CD1c-positive myeloid dendritic cell (primary cell): Measurements from ENCODE around the gene CPE.
"Not testable (repeated sequence)": the region's sequence is repeated elsewhere in the genome, so short reads cannot be mapped to it uniquely, and the experiment has no call there.

ENCODE experiments used
- DNase-seq: peaks from one replicate; pipeline ENCODE4 v3.0.0-alpha.2; 2016; ENCODE audit errors: extremely low spot score

CPE gene

GRCh38 chr4:165403637-165404036, 24.8 kb downstream of the CPE start:
- no peak for DNase-seq

- no peak for DNase-seq
Measured at GRCh38 chr4:165404080-165404479, 25.3 kb downstream of the CPE start.

GRCh38 chr4:165404696-165405095, 25.9 kb downstream of the CPE start:
- DNase-seq, result no peak

GRCh38 chr4:165410214-165410613, 31.4 kb downstream of the CPE start:
- DNase-seq, result no peak

- DNase-seq, result no peak
Measured at GRCh38 chr4:165415910-165416309, 37.1 kb downstream of the CPE start.

- DNase-seq, result no peak
Measured at GRCh38 chr4:165418073-165418472, 39.3 kb downstream of the CPE start.

GRCh38 chr4:165425629-165426028, 46.8 kb downstream of the CPE start:
- DNase-seq, result no peak

- DNase-seq, result no peak
Measured at GRCh38 chr4:165426331-165426730, 47.5 kb downstream of the CPE start.

- no peak for DNase-seq
Measured at GRCh38 chr4:165426823-165427222, 48.0 kb downstream of the CPE start.

- DNase-seq, result no peak
Measured at GRCh38 chr4:165428957-165429356, 50.1 kb downstream of the CPE start.

- no peak for DNase-seq
Measured at GRCh38 chr4:165433529-165433928, 54.7 kb downstream of the CPE start.

- no peak for DNase-seq
Measured at GRCh38 chr4:165437691-165438090, 58.9 kb downstream of the CPE start.

GRCh38 chr4:165439344-165439743, 60.5 kb downstream of the CPE start:
- DNase-seq, result no peak

- DNase-seq, result no peak
Measured at GRCh38 chr4:165439981-165440380, 61.2 kb downstream of the CPE start.

- no peak for DNase-seq
Measured at GRCh38 chr4:165440415-165441158, 61.8 kb downstream of the CPE start.

- DNase-seq, result no peak
Measured at GRCh38 chr4:165443276-165443675, 64.5 kb downstream of the CPE start.

GRCh38 chr4:165448700-165449099, 69.9 kb downstream of the CPE start:
- no peak for DNase-seq

- DNase-seq, result no peak
Measured at GRCh38 chr4:165449333-165449732, 70.5 kb downstream of the CPE start.

GRCh38 chr4:165450871-165451270, 72.1 kb downstream of the CPE start:
- DNase-seq, result no peak

GRCh38 chr4:165453140-165453539, 74.3 kb downstream of the CPE start:
- DNase-seq, result not testable (repeated sequence)

- DNase-seq, result no peak
Measured at GRCh38 chr4:165454426-165454825, 75.6 kb downstream of the CPE start.

- no peak for DNase-seq
Measured at GRCh38 chr4:165457793-165458192, 79.0 kb downstream of the CPE start.

GRCh38 chr4:165458471-165458870, 79.7 kb downstream of the CPE start:
- no peak for DNase-seq

GRCh38 chr4:165461159-165461821, 82.5 kb downstream of the CPE start:
- DNase-seq, result no peak
